ENCODE data around the gene APBB1IP.
A peak's percentile ranks its signal among the peaks of the same experiment; 100 is the strongest.

APBB1IP gene

DNA sequence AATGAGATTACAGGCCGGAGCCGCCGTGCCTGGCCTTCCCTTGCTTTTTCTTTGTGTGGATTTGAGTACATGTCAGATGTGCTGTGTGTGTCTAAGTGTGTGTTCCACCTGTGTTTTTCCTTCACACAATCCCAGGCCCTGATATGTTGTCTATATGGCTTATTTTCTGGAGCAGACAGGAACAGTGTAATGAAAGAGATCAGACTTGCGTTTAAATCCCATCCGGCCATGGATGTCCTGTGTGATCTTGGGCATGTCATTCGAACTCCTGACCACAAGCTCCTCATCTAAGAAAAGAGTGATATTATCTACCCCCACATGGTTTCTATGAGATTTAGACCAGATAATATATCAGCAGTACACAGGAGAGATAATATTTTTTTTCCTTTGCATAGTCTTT is 37.2 kb downstream of the APBB1IP start:
- H3K27ac ChIP-seq (ENCODE audit: low read depth, low read length, severe bottlenecking) = no peak overlapping the region
- H3K4me3 ChIP-seq (ENCODE audit: extremely low read depth, insufficient read depth, low read length, poor library complexity, severe bottlenecking) = no peak overlapping the region
- no peaks in the 10 kb centered on the region for H3K9me3 ChIP-seq (ENCODE audit: control insufficient read depth, low read length)
- WGBS, 2 experiments (ENCODE audit: insufficient coverage in 2 of 2) = 60 to 73% methylated on average over 1 to 5 of the region's 6 CpGs
- H3K36me3 ChIP-seq (ENCODE audit: control insufficient read depth, insufficient read depth, low read length) = no peaks in the 10 kb centered on the region
- H3K4me1 ChIP-seq (ENCODE audit: control insufficient read depth, insufficient read depth, low read length, poor library complexity, severe bottlenecking) = no peaks in the 10 kb centered on the region

DNA sequence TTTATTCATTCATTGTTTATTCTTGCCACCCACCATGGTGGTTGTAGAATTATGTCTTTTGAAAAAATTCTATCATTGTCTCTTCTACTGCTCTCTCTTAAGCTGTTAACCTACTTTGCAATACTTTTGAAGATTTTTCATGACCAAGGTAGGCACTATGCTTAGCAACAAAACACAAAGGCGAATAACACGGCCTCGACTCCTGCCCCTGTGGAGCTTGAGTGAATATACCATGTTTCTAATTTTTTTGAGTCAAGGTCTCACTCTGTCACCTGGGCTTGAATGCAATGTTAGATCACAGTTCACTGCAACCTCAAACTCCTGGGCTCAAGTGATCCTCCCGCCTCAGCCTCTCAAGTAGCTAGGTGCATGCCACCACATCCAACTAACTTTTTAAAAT is 39.4 kb downstream of the APBB1IP start:
- Histone ChIP-seq H3K36me3 (ENCODE audit: control insufficient read depth, insufficient read depth, low read length) (no peaks in the 10 kb centered on the region), H3K9me3 (ENCODE audit: control insufficient read depth, low read length) (no peaks in the 10 kb centered on the region), H3K27ac (ENCODE audit: low read depth, low read length, severe bottlenecking) (no peak overlapping the region), H3K4me3 (ENCODE audit: extremely low read depth, insufficient read depth, low read length, poor library complexity, severe bottlenecking) (no peak overlapping the region), H3K4me1 (ENCODE audit: control insufficient read depth, insufficient read depth, low read length, poor library complexity, severe bottlenecking) (no peaks in the 10 kb centered on the region)
- WGBS, 2 experiments (ENCODE audit: insufficient coverage in 2 of 2) = 83 to 96% methylated on average over 3 to 4 of the region's 4 CpGs

DNA sequence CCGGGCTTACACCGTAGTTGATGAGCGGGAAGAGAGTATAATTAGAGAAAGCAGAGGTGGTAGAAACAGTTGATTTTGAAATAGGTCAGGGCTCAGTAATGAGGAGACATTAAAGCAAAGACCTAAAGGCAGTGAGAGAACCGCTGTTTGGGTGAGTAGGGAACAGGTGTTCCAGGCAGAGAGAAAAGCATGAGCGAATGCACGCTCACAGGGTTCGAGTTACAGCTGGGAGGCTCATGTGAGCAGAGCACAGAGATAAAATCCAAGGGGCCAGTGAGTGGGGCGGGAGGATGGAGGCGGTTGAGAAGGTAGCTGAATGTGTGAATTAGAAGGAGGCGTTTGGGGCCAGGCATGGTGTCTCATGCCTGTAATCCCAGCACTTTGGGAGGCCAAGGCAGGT is 39.9 kb downstream of the APBB1IP start:
- H3K9me3 ChIP-seq (ENCODE audit: control insufficient read depth, low read length) = no peaks in the 10 kb centered on the region
- H3K4me3 ChIP-seq (ENCODE audit: extremely low read depth, insufficient read depth, low read length, poor library complexity, severe bottlenecking) = no peak overlapping the region
- H3K27ac ChIP-seq (ENCODE audit: low read depth, low read length, severe bottlenecking) = no peak overlapping the region
- H3K36me3 ChIP-seq (ENCODE audit: control insufficient read depth, insufficient read depth, low read length) = no peaks in the 10 kb centered on the region
- no peaks in the 10 kb centered on the region for H3K4me1 ChIP-seq (ENCODE audit: control insufficient read depth, insufficient read depth, low read length, poor library complexity, severe bottlenecking)
- 92 to 94% methylated on average over 10 of the region's 10 CpGs for WGBS, 2 experiments (ENCODE audit: insufficient coverage in 2 of 2)

DNA sequence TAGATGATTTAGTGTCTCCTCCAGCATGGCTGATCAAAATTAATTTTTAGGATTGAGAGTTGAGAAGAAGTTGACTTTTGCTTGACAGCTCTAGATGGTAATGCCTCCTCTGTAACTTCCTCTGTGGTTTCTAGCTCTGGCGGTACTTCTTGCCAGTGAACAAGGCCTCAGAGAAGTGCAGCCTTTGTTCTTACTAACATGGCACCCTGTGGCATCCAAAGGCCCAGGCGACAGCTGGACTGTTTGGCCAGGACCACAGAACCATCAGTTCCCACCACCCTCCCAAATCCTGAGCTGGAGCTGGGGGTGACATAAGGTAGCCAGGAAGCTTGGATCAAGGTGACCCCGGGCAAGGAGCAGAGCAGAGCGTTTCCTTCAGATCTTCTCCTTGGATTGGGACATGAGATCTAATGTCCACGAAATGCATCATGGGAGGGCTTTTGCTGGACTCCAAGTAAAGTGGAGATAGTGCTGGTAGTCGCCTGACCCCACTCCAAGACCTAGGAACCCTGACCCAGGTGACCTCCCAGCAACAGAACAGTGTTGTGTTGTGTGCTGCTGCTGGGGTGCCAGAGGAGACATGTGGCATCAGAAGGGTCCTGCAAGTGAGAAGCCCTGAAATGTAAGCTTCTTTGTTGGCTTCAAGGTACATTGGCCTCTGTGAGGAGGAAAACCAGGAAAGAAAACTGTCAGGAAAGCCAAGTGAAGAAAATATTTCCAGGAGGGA is 41.8 kb downstream of the APBB1IP start:
- 81 to 88% methylated on average over 2 to 5 of the region's 6 CpGs for WGBS, 2 experiments (ENCODE audit: insufficient coverage in 2 of 2)
- H3K36me3 ChIP-seq (ENCODE audit: control insufficient read depth, insufficient read depth, low read length) = no peaks in the 10 kb centered on the region

DNA sequence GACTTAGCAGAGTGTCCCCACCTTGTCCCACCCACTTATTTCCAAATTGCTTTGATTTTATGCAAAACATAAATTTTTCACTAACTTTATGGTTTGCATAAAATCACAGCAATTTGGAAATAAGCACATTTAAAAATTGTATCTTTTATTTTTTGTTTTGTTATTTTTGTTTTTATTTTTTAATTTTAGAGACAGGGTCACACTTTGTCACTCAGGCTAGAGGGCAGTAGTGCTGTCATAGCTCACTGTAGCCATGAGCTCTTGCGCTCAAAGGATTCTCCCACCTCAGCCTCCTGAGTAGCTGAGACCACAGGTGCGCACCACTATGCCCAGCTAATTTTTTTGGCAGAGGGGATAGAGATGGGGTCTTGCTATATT is 43.2 kb downstream of the APBB1IP start:
- Histone ChIP-seq H3K36me3 (ENCODE audit: control insufficient read depth, insufficient read depth, low read length) (no peaks in the 10 kb centered on the region), H3K4me3 (ENCODE audit: extremely low read depth, insufficient read depth, low read length, poor library complexity, severe bottlenecking) (no peak overlapping the region), H3K27ac (ENCODE audit: low read depth, low read length, severe bottlenecking) (no peak overlapping the region), H3K4me1 (ENCODE audit: control insufficient read depth, insufficient read depth, low read length, poor library complexity, severe bottlenecking) (peaks cover 2% of the 10 kb centered on the region), H3K9me3 (ENCODE audit: control insufficient read depth, low read length) (no peaks in the 10 kb centered on the region)
- 100% methylated on average over 1 of the region's 2 CpGs for WGBS, 2 experiments (ENCODE audit: insufficient coverage in 2 of 2)

More for the DNA sequence above, 41.8 kb downstream of the APBB1IP start:
- no peak overlapping the region for H3K27ac ChIP-seq (ENCODE audit: low read depth, low read length, severe bottlenecking)
- no peaks in the 10 kb centered on the region for H3K9me3 ChIP-seq (ENCODE audit: control insufficient read depth, low read length)
- no peak overlapping the region for H3K4me3 ChIP-seq (ENCODE audit: extremely low read depth, insufficient read depth, low read length, poor library complexity, severe bottlenecking)
- no peaks in the 10 kb centered on the region for H3K4me1 ChIP-seq (ENCODE audit: control insufficient read depth, insufficient read depth, low read length, poor library complexity, severe bottlenecking)

DNA sequence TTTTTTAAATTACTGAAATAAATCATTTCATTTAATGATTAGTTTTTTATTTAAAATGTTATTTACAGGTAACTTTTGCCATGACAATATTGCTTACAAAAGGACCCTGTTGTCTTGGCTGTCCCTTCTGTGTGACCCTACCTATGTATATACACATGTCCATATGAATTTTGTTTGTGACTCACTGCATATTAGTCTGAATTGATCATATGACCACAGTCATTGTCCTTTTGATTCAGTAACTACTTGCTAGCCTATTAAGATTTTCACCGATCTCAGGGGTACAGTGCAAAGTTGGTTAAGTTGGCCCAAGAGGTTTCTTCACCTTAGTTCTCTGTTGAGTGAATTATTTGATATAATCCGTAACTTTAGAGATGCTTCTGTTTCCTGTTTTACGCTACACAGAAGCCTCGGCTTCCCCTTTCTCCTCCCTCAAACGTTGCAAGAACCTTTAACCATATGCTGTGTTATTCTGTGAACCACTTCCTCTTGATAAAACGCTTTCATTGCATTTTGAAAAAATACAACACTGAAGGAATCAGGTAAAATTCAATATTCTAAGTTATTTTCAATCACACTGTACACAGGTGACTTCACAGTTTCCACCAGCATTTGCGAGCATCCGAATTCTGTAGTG is 43.9 kb downstream of the APBB1IP start:
- H3K9me3 ChIP-seq (ENCODE audit: control insufficient read depth, low read length) = no peaks in the 10 kb centered on the region
- H3K4me1 ChIP-seq (ENCODE audit: control insufficient read depth, insufficient read depth, low read length, poor library complexity, severe bottlenecking) = peaks cover 3% of the 10 kb centered on the region
- H3K36me3 ChIP-seq (ENCODE audit: control insufficient read depth, insufficient read depth, low read length) = no peaks in the 10 kb centered on the region
- no peak overlapping the region for H3K4me3 ChIP-seq (ENCODE audit: extremely low read depth, insufficient read depth, low read length, poor library complexity, severe bottlenecking)
- H3K27ac ChIP-seq (ENCODE audit: low read depth, low read length, severe bottlenecking) = no peak overlapping the region
- 93% methylated on average over 5 of the region's 8 CpGs; no CpG with 5 or more reads in 1 of the 2 experiments for WGBS, 2 experiments (ENCODE audit: insufficient coverage in 2 of 2)

DNA sequence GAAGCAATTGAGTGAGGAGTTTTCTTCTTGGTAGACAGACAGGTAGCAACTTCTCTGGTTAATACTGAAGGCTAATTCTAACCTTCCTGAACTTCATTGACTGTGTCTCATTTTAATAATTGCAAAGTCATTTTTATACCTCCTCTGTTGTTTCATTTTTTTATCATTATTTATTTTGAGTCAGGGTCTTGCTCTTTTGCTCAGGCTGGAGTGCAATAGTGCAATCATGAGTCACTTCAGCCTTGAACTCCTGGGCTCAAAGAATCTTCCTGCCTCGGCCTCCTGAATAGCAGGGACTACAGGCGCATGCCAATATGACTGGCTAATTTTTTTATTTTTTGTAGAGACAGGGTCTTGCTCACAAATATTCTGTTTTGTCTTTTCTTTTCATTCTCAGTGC is 45.4 kb downstream of the APBB1IP start:
- Histone ChIP-seq H3K27ac (ENCODE audit: low read depth, low read length, severe bottlenecking) (no peak overlapping the region), H3K36me3 (ENCODE audit: control insufficient read depth, insufficient read depth, low read length) (no peaks in the 10 kb centered on the region), H3K4me1 (ENCODE audit: control insufficient read depth, insufficient read depth, low read length, poor library complexity, severe bottlenecking) (peaks cover 8% of the 10 kb centered on the region), H3K4me3 (ENCODE audit: extremely low read depth, insufficient read depth, low read length, poor library complexity, severe bottlenecking) (no peak overlapping the region), H3K9me3 (ENCODE audit: control insufficient read depth, low read length) (no peaks in the 10 kb centered on the region)
- WGBS, 2 experiments (ENCODE audit: insufficient coverage in 2 of 2) = 83 to 100% methylated on average over 1 of the region's 2 CpGs

DNA sequence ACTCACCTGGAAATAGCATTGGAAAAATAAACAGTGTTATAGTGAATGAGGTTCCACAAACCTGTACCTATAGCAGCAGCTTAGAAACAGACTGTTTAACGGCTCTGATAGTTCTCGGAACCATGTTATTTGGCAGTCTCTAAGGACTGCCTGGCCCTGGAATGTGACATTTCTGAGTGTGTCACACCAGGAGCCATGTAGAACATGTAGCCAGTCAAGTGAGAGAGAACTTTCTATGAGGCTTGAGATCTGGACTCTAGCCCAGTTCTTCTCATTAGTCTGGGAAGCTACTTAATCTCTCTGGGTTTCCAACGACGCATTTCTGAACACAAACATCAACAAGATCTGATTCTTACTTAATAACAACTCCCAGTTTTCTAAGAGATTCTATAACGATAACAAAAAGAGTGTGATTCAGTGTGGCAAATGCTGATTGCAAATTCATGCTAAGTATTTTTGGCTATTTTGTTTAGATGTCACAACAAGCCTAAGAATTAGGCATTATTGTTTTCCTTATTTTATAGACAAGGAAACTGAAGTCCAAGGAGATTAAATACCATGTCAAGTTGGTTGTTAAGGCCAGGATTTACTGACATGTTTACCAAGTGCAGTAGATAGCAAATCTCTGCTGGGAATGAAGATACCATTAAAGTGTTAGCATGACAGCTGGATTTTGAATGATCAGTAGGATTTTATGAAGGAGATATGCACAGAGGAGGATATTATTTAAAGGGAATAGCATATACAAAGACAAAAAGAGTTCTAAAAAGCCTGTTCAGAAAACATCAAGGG is 47.2 kb downstream of the APBB1IP start:
- 93 to 98% methylated on average over 2 to 4 of the region's 5 CpGs for WGBS, 2 experiments (ENCODE audit: insufficient coverage in 2 of 2)
- Histone ChIP-seq H3K9me3 (ENCODE audit: control insufficient read depth, low read length) (no peaks in the 10 kb centered on the region), H3K27ac (ENCODE audit: low read depth, low read length, severe bottlenecking) (peak overlapping the region; percentile 30), H3K36me3 (ENCODE audit: control insufficient read depth, insufficient read depth, low read length) (no peaks in the 10 kb centered on the region), H3K4me3 (ENCODE audit: extremely low read depth, insufficient read depth, low read length, poor library complexity, severe bottlenecking) (no peak overlapping the region), H3K4me1 (ENCODE audit: control insufficient read depth, insufficient read depth, low read length, poor library complexity, severe bottlenecking) (peaks cover 8% of the 10 kb centered on the region)

DNA sequence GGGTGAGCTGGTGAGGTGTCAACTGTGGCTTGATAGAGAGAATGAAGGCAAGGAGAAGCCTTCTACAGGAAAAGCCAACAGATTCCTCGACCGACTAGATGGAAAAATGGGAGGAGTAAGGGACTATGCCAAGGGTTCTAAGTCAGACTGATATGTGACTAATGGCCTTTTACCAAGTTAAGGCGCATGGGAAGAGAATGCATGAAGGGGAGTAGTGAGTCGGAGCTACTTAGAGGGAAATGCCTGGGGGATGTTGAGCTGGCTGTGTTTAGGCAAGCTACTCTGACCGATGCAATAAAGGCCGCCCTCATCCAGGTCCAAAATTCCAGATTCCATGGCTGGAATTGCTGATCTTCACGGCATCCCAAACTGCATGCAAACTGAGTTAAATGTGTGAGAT is 48.2 kb downstream of the APBB1IP start:
- WGBS, 2 experiments (ENCODE audit: insufficient coverage in 2 of 2) = 81 to 82% methylated on average over 6 of the region's 7 CpGs
- no peak overlapping the region for H3K4me3 ChIP-seq (ENCODE audit: extremely low read depth, insufficient read depth, low read length, poor library complexity, severe bottlenecking)
- H3K36me3 ChIP-seq (ENCODE audit: control insufficient read depth, insufficient read depth, low read length) = no peaks in the 10 kb centered on the region
- no peaks in the 10 kb centered on the region for H3K9me3 ChIP-seq (ENCODE audit: control insufficient read depth, low read length)
- H3K27ac ChIP-seq (ENCODE audit: low read depth, low read length, severe bottlenecking) = peak overlapping the region; percentile 79
- peaks cover 8% of the 10 kb centered on the region for H3K4me1 ChIP-seq (ENCODE audit: control insufficient read depth, insufficient read depth, low read length, poor library complexity, severe bottlenecking)

DNA sequence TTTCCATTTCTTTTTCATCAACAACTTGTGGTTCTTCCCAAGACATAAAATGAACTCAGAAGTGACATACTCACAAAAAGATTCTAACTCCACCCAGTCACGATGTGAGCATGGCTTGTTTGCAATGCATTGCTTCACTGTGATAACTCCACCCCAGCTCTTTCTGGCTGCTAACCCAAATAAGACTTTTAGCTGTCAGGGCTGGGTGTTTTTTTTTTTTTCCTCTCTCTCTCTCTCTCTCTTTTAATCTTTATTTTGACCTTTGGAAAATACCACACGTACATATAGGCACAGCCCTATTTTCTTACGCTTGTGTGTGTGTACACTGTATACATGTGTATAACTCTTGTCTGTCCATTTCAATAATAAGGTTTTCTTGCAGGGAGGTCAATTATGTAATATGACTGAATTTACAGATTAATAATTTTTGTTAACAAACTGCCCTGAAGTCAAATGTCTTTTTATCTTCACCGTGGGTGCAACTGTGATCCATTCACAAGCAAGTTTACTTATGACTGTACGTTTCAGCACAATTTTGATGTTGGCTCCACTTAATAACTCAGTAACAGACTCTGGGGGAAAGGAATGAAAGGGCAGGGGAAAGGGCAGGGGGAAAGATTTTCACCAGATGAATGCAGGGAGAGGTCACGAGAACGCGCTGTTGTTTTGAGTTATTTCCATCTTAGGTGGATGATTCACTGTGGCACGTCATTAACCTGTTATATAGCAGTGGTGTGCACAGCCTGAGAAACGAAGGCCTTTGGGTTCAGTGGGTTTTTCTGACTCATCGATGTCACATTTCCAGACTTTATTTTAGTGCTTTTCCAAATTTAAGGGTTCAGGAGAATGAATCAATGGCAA is 49.1 kb downstream of the APBB1IP start:
- Histone ChIP-seq H3K9me3 (ENCODE audit: control insufficient read depth, low read length) (no peaks in the 10 kb centered on the region), H3K4me1 (ENCODE audit: control insufficient read depth, insufficient read depth, low read length, poor library complexity, severe bottlenecking) (peaks cover 8% of the 10 kb centered on the region), H3K27ac (ENCODE audit: low read depth, low read length, severe bottlenecking) (peak overlapping the region; percentile 79), H3K4me3 (ENCODE audit: extremely low read depth, insufficient read depth, low read length, poor library complexity, severe bottlenecking) (no peak overlapping the region), H3K36me3 (ENCODE audit: control insufficient read depth, insufficient read depth, low read length) (no peaks in the 10 kb centered on the region)
- 65 to 93% methylated on average over 5 to 8 of the region's 11 CpGs for WGBS, 2 experiments (ENCODE audit: insufficient coverage in 2 of 2)
